ENCODE measurements around the gene WBP2. TPM values are rescaled to one million over a fixed set of nuclear protein-coding genes. Genes with fewer than 3 reads are reported as not detected.
"Not testable (repeated sequence)": the region's sequence is repeated elsewhere in the genome, so short reads cannot be mapped to it uniquely, and the experiment has no call there.

Gene WBP2
- total RNA-seq, 1 experiment from 2014 or later = 32.5 TPM

GRCh38 chr17:75868730-75869281, 13.7 kb upstream of the WBP2 start:
- not testable (repeated sequence) for DNase-seq (ENCODE audit: low read depth)

- not testable (repeated sequence) for DNase-seq (ENCODE audit: low read depth)
Observed at GRCh38 chr17:75865404-75866188, 10.5 kb upstream of the WBP2 start.

- DNase-seq (ENCODE audit: low read depth) = not testable (repeated sequence)
Observed at GRCh38 chr17:75864887-75865286, 9.8 kb upstream of the WBP2 start.

GRCh38 chr17:75864448-75864871, 9.3 kb upstream of the WBP2 start:
- peak; percentile 26 for DNase-seq (ENCODE audit: low read depth)

GRCh38 chr17:75861927-75862317, 6.8 kb upstream of the WBP2 start:
- no peak for DNase-seq (ENCODE audit: low read depth)

GRCh38 chr17:75859358-75859757, 4.2 kb upstream of the WBP2 start:
- DNase-seq (ENCODE audit: low read depth) = not testable (repeated sequence)

- DNase-seq (ENCODE audit: low read depth) = peak; percentile 28
Observed at GRCh38 chr17:75856062-75856756, 1.1 kb upstream of the WBP2 start.

GRCh38 chr17:75854881-75855309, 240 bp downstream of the WBP2 start:
- DNase-seq (ENCODE audit: low read depth) = no peak

- peak; percentile 87 for DNase-seq (ENCODE audit: low read depth)
Observed at GRCh38 chr17:75854101-75854748, 910 bp downstream of the WBP2 start.

GRCh38 chr17:75853433-75853832, 1.7 kb downstream of the WBP2 start:
- peak; percentile 79 for DNase-seq (ENCODE audit: low read depth)

- not testable (repeated sequence) for DNase-seq (ENCODE audit: low read depth)
Observed at GRCh38 chr17:75851693-75851991, 3.5 kb downstream of the WBP2 start.

- no peak for DNase-seq (ENCODE audit: low read depth)
Observed at GRCh38 chr17:75850928-75851692, 4.0 kb downstream of the WBP2 start.

- DNase-seq (ENCODE audit: low read depth) = no peak
Observed at GRCh38 chr17:75849724-75850123, 5.4 kb downstream of the WBP2 start.

- DNase-seq (ENCODE audit: low read depth) = no peak
Observed at GRCh38 chr17:75849279-75849646, 5.9 kb downstream of the WBP2 start.

GRCh38 chr17:75848523-75849278, 6.4 kb downstream of the WBP2 start:
- peak; percentile 43 for DNase-seq (ENCODE audit: low read depth)

GRCh38 chr17:75847614-75848522, 7.3 kb downstream of the WBP2 start:
- no peak for DNase-seq (ENCODE audit: low read depth)

GRCh38 chr17:75846692-75847613, 8.2 kb downstream of the WBP2 start:
- no peak for DNase-seq (ENCODE audit: low read depth)

GRCh38 chr17:75845933-75846691, 9.0 kb downstream of the WBP2 start:
- DNase-seq (ENCODE audit: low read depth) = no peak
